ENCODE results near the gene SLC25A26.
"Not testable (repeated sequence)": the region's sequence is repeated elsewhere in the genome, so short reads cannot be mapped to it uniquely, and the experiment has no call there.

- TF ChIP-seq POLR2A (IDR thresholded peaks at IDR 0.05; ENCODE audit: insufficient read depth in 1 of 2, low read depth in 2 of 2, low read length in 2 of 2); CTCF (CRISPR knock-in tag; IDR thresholded peaks at IDR 0.05); ZBTB26 (CRISPR knock-in tag; IDR thresholded peaks at IDR 0.05; ENCODE audit: borderline replicate concordance); ZNF597 (CRISPR knock-in tag; IDR thresholded peaks at IDR 0.05); ZNF501 (CRISPR knock-in tag; IDR thresholded peaks at IDR 0.05); CERS6 (CRISPR knock-in tag; IDR thresholded peaks at IDR 0.05); HOXD1 (CRISPR knock-in tag; IDR thresholded peaks at IDR 0.05); ZBTB44 (CRISPR knock-in tag; IDR thresholded peaks at IDR 0.05); ZNF569 (CRISPR knock-in tag; IDR thresholded peaks at IDR 0.05; ENCODE audit: borderline replicate concordance): not testable (repeated sequence)
Observed at GRCh38 chr3:66421893-66422292, 201.1 kb downstream of the SLC25A26 start.
